T-helper 2 cell treated with Interferon-gamma antibody and Interleukin-4, amounts not matched to agents 100 ng/mL and 5 ng/mL, for 36 hours (primary cell): ENCODE measurements around the gene TAF1C. TPM values are rescaled to one million over a fixed set of nuclear protein-coding genes. Genes with fewer than 3 reads are reported as not detected.

Experiments used
- intact Hi-C: fragments of 100-400 bp; cut with micrococcal nuclease; formaldehyde crosslinking; loops from one replicate; pipeline ENCODE4 v1.15.1; 2023
- total RNA-seq: library from RNA; stranded (reverse); gene quantifications from 2 replicates; pipeline ENCODE4 v1.2.3, GENCODE V29; 2022

The TAF1C gene
- total RNA-seq, 1 donor from 2014 or later = 58.4 TPM

GRCh38 chr16:84184775-84185174, 2.1 kb downstream of the TAF1C start:
- intact Hi-C loops = loop anchor here (5.0 kb wide), 1 partner anchor 227 kb away; no protein-coding TSS in a partner anchor

GRCh38 chr16:84183911-84184591, 2.8 kb downstream of the TAF1C start:
- intact Hi-C loops = no loop called here

GRCh38 chr16:84183572-84183875, 3.3 kb downstream of the TAF1C start:
- intact Hi-C loops = no loop called here

DNA sequence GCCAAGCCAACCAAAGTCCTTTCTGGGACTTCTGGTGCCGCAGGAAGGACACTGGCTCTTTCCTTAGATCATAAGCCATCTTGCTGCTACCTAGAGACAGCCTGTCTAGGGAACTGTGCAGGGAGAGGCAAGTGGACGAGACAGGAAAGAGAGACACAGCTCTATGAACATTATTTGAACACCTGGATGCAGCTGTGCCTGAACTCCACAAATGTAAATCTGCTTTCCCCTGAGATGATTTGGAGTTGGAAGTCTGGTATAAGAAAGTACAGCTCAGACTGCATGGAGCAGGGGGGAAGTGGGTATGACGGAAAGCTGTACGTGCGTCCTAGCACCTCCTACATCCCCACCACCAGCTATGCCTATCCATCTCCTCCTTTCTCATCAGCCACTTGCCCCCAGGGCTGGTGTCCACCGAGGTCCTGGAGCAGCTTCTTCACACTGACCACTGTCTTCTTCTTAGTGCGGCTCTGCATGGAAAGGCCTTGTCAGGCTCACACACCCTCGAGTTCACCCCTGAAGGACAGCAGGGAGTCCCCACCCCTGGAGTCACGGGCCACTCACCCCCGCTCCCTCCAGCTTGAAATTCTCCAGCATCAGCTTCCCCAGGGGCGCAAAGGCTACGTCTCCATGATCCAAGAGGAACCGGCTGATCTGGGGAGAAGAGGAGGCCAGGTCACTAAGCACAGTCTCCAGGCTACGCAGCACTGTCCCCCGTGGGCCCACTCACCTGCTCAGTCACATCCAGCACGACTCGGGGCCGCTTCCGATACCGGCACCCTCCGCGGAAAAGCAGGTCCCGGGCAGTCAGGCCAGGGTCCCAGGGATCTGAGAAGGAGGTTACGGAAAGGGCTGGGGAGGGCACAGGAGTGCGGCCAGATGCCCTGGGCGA, 3.9 kb downstream of the TAF1C start:
- intact Hi-C loops = no loop called here

DNA sequence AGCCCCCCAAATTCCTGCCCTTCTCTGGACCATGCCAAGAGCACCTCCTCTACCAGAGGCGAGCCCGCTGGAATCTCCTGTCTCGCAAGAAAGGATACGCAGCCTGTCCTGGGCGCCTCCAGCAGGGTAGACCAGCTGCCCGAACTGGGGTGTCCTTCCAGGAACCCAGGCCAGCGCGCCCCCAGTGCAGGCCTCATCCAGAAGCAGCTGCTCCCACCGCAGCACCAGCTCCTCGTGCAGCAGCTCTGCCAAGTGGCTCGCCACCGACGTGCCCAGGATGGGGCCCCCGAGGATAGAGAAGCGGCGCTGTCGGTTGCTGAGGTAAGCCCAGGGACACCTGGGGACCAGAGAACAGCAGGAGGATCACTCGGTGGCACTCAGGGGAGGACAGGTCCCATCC, 4.8 kb downstream of the TAF1C start:
- intact Hi-C loops = no loop called here

DNA sequence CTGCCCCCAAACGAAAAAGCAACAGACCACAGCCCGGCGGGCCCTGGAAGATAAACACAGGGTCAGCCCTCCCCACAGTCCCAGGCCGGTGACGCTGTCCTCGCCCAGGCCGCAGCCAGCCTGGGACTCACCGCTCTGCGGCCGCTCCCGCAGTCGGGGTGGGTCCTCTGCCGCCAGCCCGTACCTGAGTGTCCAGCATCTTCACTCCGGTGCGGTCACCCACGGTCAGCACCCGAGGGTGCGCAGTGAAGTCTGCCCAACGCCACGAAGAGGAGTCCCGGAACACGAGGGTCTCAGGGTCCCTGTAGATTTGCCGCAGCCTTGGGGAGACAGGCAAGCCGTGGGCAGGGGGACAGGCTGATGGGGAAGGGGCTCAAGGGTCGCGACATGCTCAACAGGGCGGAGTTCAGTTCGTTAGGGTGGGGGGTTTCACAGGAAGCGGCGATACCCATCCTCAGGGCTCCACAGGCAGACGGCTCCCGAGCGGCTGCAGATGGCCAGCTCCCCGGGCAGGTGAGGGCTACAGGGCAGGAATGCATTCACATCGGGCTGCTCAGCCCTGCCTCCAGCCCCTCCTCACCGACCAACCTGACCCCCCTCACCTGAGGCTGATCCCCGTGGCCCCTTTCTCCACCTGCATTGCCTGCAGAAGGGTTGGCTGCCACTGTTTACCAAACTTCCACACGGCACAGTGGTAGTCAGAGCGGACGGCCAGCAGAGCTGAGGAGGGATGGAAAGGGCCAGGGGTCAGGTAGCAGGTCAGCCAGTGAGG, 5.5 kb downstream of the TAF1C start:
- intact Hi-C loops = no loop called here

- intact Hi-C loops = no loop called here
These were observed 6.2 kb downstream of the TAF1C start for GRCh38 chr16:84180519-84181140.

GRCh38 chr16:84179612-84180320, 7.1 kb downstream of the TAF1C start:
- intact Hi-C loops = no loop called here

DNA sequence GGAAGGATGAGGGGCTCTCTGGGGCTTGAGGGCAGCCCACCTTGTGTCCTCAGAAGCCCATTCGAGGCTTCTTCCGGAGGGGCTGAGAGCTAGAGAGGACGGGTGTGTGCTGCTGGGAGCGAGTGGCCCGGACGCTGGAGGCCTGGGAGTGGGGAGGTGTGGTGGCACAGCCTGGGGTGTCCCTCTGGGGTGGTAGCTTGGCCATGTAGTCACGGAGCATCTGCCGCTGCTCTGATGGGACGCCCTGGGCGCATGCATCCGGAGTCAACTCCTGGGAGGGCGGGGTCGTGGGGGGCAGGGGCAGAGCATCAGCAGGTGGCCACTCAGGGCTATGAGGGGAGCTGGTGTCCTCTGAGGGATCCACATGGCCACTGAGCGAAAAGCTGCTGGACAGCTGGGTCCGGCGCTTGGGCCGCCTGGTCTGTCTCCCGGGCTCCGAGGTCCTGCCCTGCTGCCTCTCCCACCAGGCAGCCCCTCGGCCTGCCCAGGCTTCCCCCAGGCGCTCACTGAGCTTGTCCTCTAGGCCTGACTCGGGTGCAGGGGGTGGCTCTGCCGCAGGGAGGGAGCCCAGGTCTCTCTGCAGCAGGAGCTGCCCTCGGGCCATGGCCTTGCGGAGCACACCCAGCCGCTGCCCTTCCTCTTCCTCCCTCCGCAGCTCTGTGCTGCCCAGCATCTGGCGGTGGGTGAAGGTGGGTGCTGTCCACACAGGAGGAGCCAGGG, 7.8 kb downstream of the TAF1C start:
- intact Hi-C loops = no loop called here

GRCh38 chr16:84178146-84178765, 8.6 kb downstream of the TAF1C start:
- intact Hi-C loops = no loop called here

GRCh38 chr16:84177741-84178073, 9.2 kb downstream of the TAF1C start:
- intact Hi-C loops = no loop called here

- intact Hi-C loops = no loop called here
These were observed 10.4 kb downstream of the TAF1C start for GRCh38 chr16:84176192-84177053.

GRCh38 chr16:84175350-84176081, 11.3 kb downstream of the TAF1C start:
- intact Hi-C loops = loop anchor here (1.0 kb wide), 1 partner anchor 87 kb away; no protein-coding TSS in a partner anchor

- intact Hi-C loops = no loop called here
These were observed 12.5 kb downstream of the TAF1C start for GRCh38 chr16:84174396-84174795.

- intact Hi-C loops = no loop called here
These were observed 17.0 kb downstream of the TAF1C start for GRCh38 chr16:84169765-84170310.

GRCh38 chr16:84166796-84167695, 19.8 kb downstream of the TAF1C start:
- intact Hi-C loops = no loop called here

DNA sequence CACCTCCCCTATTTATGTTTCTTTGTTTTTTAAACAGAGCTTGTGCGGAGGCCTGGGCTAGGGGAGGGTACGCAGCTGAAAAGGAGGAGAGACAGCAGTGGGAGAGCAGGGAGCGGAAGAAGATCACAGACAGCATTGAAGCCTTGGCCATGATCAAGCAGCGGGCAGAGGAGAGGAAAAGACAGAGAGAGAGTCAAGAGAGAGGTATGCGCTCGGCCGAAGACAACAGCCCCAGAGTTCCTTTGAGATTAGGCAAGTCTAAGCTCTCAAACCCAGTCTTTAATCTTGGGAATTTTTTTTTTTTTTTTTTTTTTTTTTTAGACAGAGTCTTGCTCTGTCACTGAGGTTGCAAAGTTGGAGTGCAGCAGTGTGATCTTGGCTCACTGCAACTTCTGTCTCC, 21.1 kb downstream of the TAF1C start:
- intact Hi-C loops = no loop called here
